NCI-H1436 treated with DMSO at 0.1 percent for 48 hours (cell line): Measurements from ENCODE around the gene PTPRA.
"Not testable (repeated sequence)": the region's sequence is repeated elsewhere in the genome, so short reads cannot be mapped to it uniquely, and the experiment has no call there.

ENCODE experiments used
- DNase-seq: peaks from one replicate; lab custom pipeline; 2025; lab: John Stamatoyannopoulos, UW

PTPRA gene

GRCh38 chr20:2873010-2873746 lies at the start of gene PTPRA:
TSS of gene PTPRA (plus strand) at chr20:2873481. CDS start at chr20:2964278, 90,797 bp downstream.
- DNase-seq = peak; percentile 59

GRCh38 chr20:2825761-2826160 lies 47.5 kb upstream of the PTPRA start:
- no peak for DNase-seq

GRCh38 chr20:2826655-2827054 lies 46.6 kb upstream of the PTPRA start:
- DNase-seq = no peak

- no peak for DNase-seq
These were observed 43.9 kb upstream of the PTPRA start for GRCh38 chr20:2829376-2829775.

- DNase-seq = not testable (repeated sequence)
These were observed 42.1 kb upstream of the PTPRA start for GRCh38 chr20:2831206-2831605.

- no peak for DNase-seq
These were observed 39.5 kb upstream of the PTPRA start for GRCh38 chr20:2833761-2834160.

- DNase-seq = no peak
These were observed 38.7 kb upstream of the PTPRA start for GRCh38 chr20:2834401-2835110.

- no peak for DNase-seq
These were observed 37.9 kb upstream of the PTPRA start for GRCh38 chr20:2835331-2835796.

GRCh38 chr20:2836035-2836434 lies 37.2 kb upstream of the PTPRA start:
- no peak for DNase-seq

- no peak for DNase-seq
These were observed 35.9 kb upstream of the PTPRA start for GRCh38 chr20:2837221-2837960.

GRCh38 chr20:2838170-2838797 lies 35.0 kb upstream of the PTPRA start:
- DNase-seq = no peak

GRCh38 chr20:2838847-2839671 lies 34.2 kb upstream of the PTPRA start:
- DNase-seq = no peak

- no peak for DNase-seq
These were observed 33.5 kb upstream of the PTPRA start for GRCh38 chr20:2839732-2840137.

- DNase-seq = no peak
These were observed 32.9 kb upstream of the PTPRA start, which contains the start of the genes PCED1A and VPS16 for GRCh38 chr20:2840138-2840966. TSS of gene PCED1A (minus strand) at chr20:2840655. CDS start at chr20:2839912, 743 bp downstream. TSS of gene VPS16 (plus strand) at chr20:2840745. CDS start at chr20:2840775, 30 bp downstream.

GRCh38 chr20:2840967-2841531 lies 32.2 kb upstream of the PTPRA start:
- DNase-seq = no peak

- DNase-seq = no peak
These were observed 27.7 kb upstream of the PTPRA start for GRCh38 chr20:2845607-2846006.

- no peak for DNase-seq
These were observed 26.6 kb upstream of the PTPRA start for GRCh38 chr20:2846698-2847097.

GRCh38 chr20:2847802-2848201 lies 25.5 kb upstream of the PTPRA start:
- no peak for DNase-seq

- DNase-seq = no peak
These were observed 23.8 kb upstream of the PTPRA start for GRCh38 chr20:2849529-2849928.

- DNase-seq = no peak
These were observed 22.2 kb upstream of the PTPRA start for GRCh38 chr20:2851086-2851485.
